GM19239 (cell line): Measurements from ENCODE around the gene ANKHD1.

ENCODE experiments used
- DNase-seq: peaks from one replicate; pipeline ENCODE4 v3.0.0; 2011; ENCODE audit warnings: low spot score; ENCODE audit not compliant: insufficient read length
- FAIRE-seq: peaks from 2 replicates; lab custom pipeline; 2011; peaks lifted over from hg19 to GRCh38; lab: Jason Lieb, UNC

ANKHD1 gene

GRCh38 chr5:140502834-140503233 lies 101.2 kb downstream of the ANKHD1 start:
- DNase-seq = no peak
- FAIRE-seq = no peak

- FAIRE-seq = no peak
- no peak for DNase-seq
These were observed 108.3 kb downstream of the ANKHD1 start for GRCh38 chr5:140509898-140510297.

GRCh38 chr5:140513124-140513523 lies 111.5 kb downstream of the ANKHD1 start:
- FAIRE-seq = no peak
- DNase-seq = no peak

- DNase-seq (no peak), FAIRE-seq (no peak)
These were observed 122.4 kb downstream of the ANKHD1 start for GRCh38 chr5:140524003-140524402.

- DNase-seq = no peak
- no peak for FAIRE-seq
These were observed 138.6 kb downstream of the ANKHD1 start for GRCh38 chr5:140540227-140540626.

GRCh38 chr5:140542972-140543371 lies 141.3 kb downstream of the ANKHD1 start:
- FAIRE-seq (no peak), DNase-seq (no peak)

- DNase-seq (no peak), FAIRE-seq (no peak)
These were observed 143.4 kb downstream of the ANKHD1 start for GRCh38 chr5:140544986-140545385.

GRCh38 chr5:140545606-140546005 lies 144.0 kb downstream of the ANKHD1 start:
- no peak for DNase-seq
- FAIRE-seq = no peak

- no peak for DNase-seq
- FAIRE-seq = no peak
These were observed 145.3 kb downstream of the ANKHD1 start for GRCh38 chr5:140546851-140547507.

GRCh38 chr5:140547508-140548299 lies 146.1 kb downstream of the ANKHD1 start, which contains the start of gene EIF4EBP3:
EIF4EBP3 (plus strand) TSS chr5:140547662; CDS start chr5:140547738, 76 bp downstream.
- FAIRE-seq = peak; percentile 94
- peak; percentile 69 for DNase-seq

GRCh38 chr5:140548300-140548688 lies 146.7 kb downstream of the ANKHD1 start:
- DNase-seq (no peak), FAIRE-seq (no peak)

GRCh38 chr5:140548791-140549190 lies 147.2 kb downstream of the ANKHD1 start:
- FAIRE-seq (no peak), DNase-seq (no peak)

GRCh38 chr5:140549237-140550144 lies 147.9 kb downstream of the ANKHD1 start:
- FAIRE-seq (no peak), DNase-seq (no peak)

- FAIRE-seq (no peak), DNase-seq (no peak)
These were observed 148.8 kb downstream of the ANKHD1 start for GRCh38 chr5:140550147-140551079.

- no peak for DNase-seq
- no peak for FAIRE-seq
These were observed 150.2 kb downstream of the ANKHD1 start for GRCh38 chr5:140551872-140552271.

- no peak for DNase-seq
- FAIRE-seq = no peak
These were observed 152.0 kb downstream of the ANKHD1 start for GRCh38 chr5:140553657-140554056.

GRCh38 chr5:140554454-140554853 lies 152.8 kb downstream of the ANKHD1 start:
- no peak for DNase-seq
- no peak for FAIRE-seq

- FAIRE-seq = peak; percentile 65
These were observed 154.2 kb downstream of the ANKHD1 start for GRCh38 chr5:140555747-140556312.

GRCh38 chr5:140556438-140556837 lies 154.8 kb downstream of the ANKHD1 start:
- DNase-seq = no peak
- FAIRE-seq = peak; percentile 64

More at GRCh38 chr5:140555747-140556312, 154.2 kb downstream of the ANKHD1 start:
- no peak for DNase-seq
